ENCODE results near the gene NUBPL.
"Not testable (repeated sequence)": the region's sequence is repeated elsewhere in the genome, so short reads cannot be mapped to it uniquely, and the experiment has no call there.

Gene NUBPL

GRCh38 chr14:31884238-31884637, 323.0 kb downstream of the NUBPL start:
- no peak for DNase-seq

- no peak for DNase-seq
Observed at GRCh38 chr14:31884776-31885379, 323.7 kb downstream of the NUBPL start.

GRCh38 chr14:31886156-31886835, 325.1 kb downstream of the NUBPL start:
- no peak for DNase-seq

GRCh38 chr14:31887929-31888580, 326.9 kb downstream of the NUBPL start:
- DNase-seq = no peak

- no peak for DNase-seq
Observed at GRCh38 chr14:31889297-31889696, 328.1 kb downstream of the NUBPL start.

- DNase-seq = not testable (repeated sequence)
Observed at GRCh38 chr14:31890202-31890601, 329.0 kb downstream of the NUBPL start.

GRCh38 chr14:31893221-31893757, 332.1 kb downstream of the NUBPL start:
- no peak for DNase-seq

GRCh38 chr14:31894351-31894750, 333.1 kb downstream of the NUBPL start:
- no peak for DNase-seq

GRCh38 chr14:31895206-31895605, 334.0 kb downstream of the NUBPL start:
- DNase-seq = no peak

GRCh38 chr14:31895646-31896045, 334.4 kb downstream of the NUBPL start:
- no peak for DNase-seq

- DNase-seq = no peak
Observed at GRCh38 chr14:31897581-31898186, 336.5 kb downstream of the NUBPL start.

GRCh38 chr14:31898838-31899528, 337.8 kb downstream of the NUBPL start:
- no peak for DNase-seq

GRCh38 chr14:31902002-31902401, 340.8 kb downstream of the NUBPL start:
- DNase-seq = no peak

GRCh38 chr14:31902945-31903646, 341.9 kb downstream of the NUBPL start:
- no peak for DNase-seq

GRCh38 chr14:31909977-31910376, 348.8 kb downstream of the NUBPL start:
- no peak for DNase-seq
